NCI-H2029 treated with DMSO at 0.1 percent for 48 hours (cell line): Measurements from ENCODE around the gene UBE2R2.
A peak's percentile ranks its signal among the peaks of the same experiment; 100 is the strongest.
"Not testable (repeated sequence)": the region's sequence is repeated elsewhere in the genome, so short reads cannot be mapped to it uniquely, and the experiment has no call there.

Experiments
- DNase-seq: peaks from one replicate; lab custom pipeline; 2025; lab: John Stamatoyannopoulos, UW

Gene UBE2R2

GRCh38 chr9:33843312-33843961 lies 26.5 kb downstream of the UBE2R2 start:
- DNase-seq, result no peak

DNA sequence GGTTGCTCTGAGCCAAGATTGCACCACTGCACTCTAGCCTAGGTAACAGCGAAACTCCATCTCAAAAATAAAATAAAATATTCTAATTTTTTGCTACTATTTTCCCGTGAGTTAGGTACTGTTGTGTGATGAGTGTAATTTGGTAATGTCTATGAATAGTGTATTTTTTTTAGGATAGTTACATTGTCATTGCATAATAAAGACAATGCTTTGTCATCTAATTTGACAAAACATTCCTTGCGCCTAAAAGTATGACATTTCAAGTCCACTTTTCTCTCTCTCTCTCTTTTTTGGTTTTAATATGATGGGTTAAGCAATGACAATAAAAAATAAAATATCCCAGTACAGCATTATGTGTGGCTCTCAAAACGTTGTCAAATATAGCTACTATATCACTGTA lies 29.3 kb downstream of the UBE2R2 start:
- no peak for DNase-seq

GRCh38 chr9:33847894-33848205 lies 30.9 kb downstream of the UBE2R2 start:
- DNase-seq, result not testable (repeated sequence)

GRCh38 chr9:33850267-33850629 lies 33.3 kb downstream of the UBE2R2 start:
- DNase-seq, result no peak

- peak; percentile 35 for DNase-seq
Observed at GRCh38 chr9:33850677-33851076, 33.7 kb downstream of the UBE2R2 start.

GRCh38 chr9:33851301-33851700 lies 34.3 kb downstream of the UBE2R2 start:
- no peak for DNase-seq

DNA sequence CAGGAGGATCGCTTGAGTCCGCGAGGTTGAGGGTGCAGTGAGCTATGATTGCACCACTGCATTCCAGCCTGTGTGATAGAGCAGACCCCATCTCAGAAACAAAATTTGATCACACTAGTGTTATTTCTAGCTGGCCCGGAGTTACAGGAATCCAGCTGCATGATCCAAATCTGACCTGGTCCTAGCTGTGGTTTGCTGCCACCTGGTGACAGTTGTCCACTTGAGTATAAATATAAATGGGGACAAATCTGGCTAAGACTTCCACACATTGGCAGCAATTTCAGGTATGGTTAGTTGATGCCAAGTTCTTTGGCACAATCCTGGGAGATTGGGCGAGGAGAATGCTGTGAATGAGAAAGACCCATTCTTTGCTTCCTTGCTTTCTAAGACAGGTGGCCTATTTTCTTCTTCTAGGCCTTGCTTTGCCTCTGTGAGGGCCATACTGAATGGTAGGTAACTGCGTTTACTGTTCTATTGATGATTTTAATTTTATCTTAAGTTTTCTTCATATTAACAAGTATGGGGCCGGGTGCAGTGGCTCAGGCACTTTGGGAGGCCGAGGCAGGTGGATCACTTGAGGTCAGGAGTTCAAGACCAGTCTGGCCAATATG lies 35.4 kb downstream of the UBE2R2 start:
- DNase-seq, result peak; percentile 29

DNA sequence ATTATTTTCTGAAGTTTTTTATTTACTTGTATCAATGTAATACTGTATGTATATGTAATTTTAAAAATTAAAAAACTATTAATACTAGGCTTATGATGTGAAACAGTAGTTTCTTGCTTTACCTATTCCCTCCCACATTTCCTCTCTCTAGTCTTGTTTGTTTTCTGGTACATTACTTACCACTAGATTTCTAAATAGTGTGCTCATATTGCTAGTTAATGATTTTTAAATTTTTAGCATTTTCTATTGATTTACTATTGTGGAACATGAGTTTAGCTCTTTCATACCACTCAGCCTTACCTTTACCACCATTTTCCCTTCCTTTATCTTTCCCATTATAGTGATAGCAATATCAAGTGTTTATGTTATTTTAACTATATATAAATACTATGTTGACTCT lies 39.3 kb downstream of the UBE2R2 start:
- no peak for DNase-seq

DNA sequence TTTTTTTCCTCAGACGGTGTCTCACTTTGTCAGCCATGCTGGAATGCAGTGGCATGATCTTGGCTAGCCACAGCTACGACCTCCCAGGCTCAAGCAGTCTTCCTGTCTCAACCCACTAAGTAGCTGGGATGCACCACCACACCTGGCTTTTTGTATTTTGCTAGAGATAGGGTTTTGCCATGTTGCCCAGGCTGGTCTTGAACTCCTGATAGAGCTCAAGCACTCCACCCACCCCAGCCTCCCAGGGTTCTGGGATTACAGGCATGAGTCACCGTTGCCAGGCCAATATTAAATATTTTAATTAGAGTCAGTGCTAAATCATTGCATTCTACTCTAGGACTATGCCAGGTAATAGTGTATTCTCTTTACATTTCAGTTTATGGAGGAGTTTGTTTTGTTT lies 41.5 kb downstream of the UBE2R2 start:
- DNase-seq, result no peak

- no peak for DNase-seq
Observed at GRCh38 chr9:33860200-33860871, 43.4 kb downstream of the UBE2R2 start.

- no peak for DNase-seq
Observed at GRCh38 chr9:33861917-33862453, 45.0 kb downstream of the UBE2R2 start.

DNA sequence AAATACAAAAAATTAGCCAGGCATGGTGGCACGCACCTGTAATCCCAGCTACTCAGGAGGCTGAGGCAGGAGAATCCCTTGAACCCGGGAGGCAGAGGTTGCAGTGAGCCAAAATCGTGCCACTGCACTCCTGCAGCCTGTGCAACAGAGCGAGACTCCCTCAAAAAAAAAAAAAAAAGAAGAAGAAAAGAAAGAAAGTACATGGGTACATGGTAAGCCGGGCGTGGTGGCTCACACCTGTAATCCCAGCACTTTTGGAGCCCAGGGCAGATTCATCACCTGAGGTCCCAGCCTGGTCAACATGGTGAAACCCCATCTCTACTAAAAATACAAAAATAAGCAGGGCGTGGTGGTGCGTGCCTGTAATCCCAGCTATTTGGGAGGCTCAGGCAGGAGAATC lies 46.1 kb downstream of the UBE2R2 start:
- not testable (repeated sequence) for DNase-seq

DNA sequence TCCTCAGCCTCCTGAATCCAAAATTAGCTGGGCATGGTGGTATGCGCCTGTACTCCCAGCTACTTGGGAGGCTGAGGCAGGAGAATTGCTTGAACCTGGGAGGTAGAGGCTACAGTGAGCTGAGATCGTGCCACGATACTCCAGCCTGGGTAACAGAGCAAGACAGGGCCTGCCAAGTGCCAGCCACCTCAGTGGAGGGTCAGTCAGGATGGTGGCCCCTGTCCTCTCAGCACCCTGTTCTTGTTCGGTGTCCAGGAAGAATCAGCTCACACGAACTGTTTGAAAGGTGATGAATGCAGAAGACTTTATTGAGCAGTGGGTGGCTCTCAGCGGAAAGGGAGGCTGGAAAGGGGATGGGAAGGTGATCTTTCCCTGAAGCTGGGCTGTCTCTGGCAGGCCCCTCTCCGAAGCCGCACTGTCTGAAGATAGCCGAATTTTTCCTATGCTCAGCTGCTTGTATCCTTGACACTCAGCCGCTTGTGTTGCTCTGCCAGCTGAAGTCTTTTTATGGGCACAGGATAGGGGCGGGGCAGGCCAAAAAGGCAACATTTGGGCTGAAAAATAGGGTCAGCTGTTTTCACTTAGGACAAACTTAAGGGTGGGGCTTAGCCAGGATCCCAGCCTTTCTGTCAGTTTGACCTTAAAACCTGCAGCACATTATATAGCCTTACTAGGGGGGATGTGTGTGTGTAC lies 50.9 kb downstream of the UBE2R2 start:
- no peak for DNase-seq

DNA sequence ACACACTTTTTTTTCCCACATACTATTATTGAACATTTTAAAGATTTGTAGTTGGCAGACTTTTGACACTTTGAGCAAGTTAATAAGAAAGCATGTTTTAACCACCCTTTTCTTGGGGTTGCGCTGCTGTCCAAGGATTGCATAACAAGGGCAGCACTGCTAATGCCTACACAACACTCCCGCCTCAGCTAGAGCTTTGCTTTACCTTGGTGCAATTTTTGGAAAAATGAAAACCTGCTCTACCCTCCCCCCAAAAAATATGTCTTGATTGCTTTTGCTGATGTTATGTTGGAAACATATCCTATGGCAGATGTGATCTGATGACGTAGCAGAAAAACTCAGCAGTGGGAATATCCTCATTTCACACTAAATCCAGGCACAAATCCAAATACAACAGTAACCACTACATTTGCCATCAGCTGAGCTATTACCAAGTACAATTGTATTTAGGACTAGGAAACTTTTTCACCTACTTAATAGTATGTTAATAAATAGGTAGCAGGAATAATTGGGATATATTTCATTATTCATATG lies 51.5 kb downstream of the UBE2R2 start:
- no peak for DNase-seq

DNA sequence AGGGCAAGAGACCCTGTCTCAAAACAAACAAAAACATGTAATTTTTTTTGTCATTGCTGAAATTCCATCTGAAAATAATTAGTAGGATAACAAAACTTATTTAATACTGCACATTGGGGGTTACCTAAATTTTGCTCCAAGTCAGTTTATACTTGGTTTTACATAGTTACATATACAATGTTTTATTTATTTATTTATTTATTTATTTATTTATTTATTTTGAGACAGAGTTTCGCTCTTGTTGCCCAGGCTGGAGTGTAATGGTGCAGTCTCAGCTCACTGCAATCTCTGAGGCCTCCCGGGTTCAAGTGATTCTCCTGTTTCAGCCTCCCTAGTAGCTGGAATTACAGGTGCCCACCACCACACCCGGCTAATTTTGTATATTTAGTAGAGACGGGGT lies 52.3 kb downstream of the UBE2R2 start:
- DNase-seq, result not testable (repeated sequence)

DNA sequence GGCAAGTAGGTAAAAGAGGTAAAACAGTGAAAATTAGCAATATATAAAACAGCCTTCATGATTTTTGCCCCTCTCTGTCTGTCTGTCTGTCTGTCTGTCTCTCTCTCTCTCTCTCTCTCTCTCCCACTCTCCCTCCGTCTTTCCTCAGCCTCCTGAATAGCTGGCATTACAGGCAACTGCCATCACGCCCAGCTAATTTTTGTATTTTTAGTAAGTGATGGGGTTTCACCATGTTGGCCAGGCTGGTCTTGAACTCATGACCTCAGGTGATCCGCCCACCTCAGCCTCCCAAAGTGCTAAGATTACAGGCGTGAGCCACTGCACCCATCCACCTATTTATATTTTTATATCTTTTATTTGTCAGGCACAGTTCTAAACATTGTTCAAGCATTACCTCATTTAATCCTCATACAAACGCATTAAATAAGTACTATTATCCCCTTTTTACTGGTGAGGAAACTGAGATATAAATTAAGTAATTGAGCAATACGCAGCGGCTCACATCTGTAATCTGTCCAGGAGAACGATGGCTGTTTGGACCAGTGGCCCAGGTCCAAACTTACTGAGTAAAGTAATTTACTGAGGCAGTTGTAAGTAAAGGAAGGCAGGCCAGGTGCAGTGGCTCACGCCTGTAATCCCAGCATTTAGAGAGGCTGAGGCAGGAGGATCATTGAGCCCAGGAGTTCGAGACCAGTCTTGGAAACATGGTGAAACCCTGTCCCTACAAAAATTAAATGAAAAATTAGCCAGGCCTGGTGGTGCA lies 60.9 kb downstream of the UBE2R2 start:
- DNase-seq, result no peak

DNA sequence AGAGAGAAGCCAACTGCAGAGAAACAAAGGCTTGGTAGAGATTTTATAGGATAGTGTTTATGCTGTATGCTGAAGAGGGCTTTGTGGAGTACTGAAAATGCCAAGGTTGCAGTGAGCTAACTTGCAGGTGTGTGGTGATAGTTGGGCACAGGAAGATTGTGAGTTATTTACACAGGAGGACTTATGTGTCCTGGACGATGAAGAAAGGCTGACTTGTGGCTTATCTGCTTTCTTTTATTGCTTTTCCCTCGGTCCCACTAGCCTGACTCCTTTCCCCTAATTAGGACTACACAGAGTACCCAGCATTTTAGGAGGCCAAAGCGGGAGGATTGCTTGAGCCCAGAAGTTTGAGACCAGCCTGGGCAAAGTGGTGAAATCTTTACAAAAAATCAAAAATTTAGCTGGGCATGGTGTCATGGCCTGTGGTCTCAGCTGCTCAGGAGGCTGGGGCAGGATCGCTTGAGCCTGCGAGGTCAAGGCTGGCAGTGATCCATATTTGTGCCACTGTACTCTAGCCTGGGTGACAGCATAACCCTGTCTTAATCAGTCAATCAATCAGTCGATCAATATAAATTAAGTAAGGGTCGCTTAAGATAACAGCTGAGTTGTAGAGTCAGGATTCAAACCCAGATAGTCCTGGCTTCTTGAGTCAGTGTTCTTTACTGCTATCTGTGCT lies 61.9 kb downstream of the UBE2R2 start:
- DNase-seq, result no peak

DNA sequence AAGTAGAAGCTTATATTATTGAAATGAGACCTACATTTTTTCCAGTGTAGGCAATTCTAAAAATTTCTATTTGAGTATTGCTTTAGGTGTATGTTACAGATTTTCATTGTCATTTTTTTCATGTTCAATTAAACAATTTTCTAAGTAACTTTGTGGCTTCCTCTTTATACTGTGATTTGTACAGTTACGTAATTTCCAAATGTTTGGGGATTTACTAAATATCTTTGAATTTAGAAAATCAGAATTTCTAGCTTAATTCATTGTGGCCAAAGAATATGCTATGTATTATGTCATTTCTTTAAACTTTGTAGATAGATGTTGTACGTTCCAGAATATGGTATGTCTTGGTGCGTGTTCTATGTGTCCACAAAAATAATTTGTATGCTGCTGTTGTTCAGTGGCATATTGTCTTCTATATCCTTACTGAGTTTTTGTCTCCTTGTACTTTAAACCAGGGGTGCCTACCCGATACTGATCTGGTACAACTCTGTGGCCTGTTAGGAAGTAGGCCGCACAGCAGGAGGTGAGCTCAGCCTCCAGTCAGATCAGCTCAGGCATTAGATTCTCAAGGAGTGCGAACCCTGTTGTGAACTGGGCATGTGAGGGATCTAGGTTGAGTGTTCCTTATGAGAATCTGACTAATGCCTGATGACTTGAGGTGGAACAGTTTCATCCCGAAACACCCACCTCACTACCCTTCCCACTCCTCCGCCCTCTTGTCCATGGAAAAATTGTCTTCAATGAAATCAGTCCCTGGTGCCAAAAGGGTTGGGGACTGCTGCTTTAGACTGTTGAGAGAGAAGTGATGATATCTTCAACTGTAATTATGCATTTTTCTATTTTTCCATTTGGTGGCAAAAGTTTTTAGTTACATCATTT lies 63.5 kb downstream of the UBE2R2 start:
- no peak for DNase-seq

GRCh38 chr9:33881635-33882034 lies 64.7 kb downstream of the UBE2R2 start:
- no peak for DNase-seq
